ENCODE results near the gene TECPR1.
A peak's percentile ranks its signal among the peaks of the same experiment; 100 is the strongest.

The TECPR1 gene

DNA sequence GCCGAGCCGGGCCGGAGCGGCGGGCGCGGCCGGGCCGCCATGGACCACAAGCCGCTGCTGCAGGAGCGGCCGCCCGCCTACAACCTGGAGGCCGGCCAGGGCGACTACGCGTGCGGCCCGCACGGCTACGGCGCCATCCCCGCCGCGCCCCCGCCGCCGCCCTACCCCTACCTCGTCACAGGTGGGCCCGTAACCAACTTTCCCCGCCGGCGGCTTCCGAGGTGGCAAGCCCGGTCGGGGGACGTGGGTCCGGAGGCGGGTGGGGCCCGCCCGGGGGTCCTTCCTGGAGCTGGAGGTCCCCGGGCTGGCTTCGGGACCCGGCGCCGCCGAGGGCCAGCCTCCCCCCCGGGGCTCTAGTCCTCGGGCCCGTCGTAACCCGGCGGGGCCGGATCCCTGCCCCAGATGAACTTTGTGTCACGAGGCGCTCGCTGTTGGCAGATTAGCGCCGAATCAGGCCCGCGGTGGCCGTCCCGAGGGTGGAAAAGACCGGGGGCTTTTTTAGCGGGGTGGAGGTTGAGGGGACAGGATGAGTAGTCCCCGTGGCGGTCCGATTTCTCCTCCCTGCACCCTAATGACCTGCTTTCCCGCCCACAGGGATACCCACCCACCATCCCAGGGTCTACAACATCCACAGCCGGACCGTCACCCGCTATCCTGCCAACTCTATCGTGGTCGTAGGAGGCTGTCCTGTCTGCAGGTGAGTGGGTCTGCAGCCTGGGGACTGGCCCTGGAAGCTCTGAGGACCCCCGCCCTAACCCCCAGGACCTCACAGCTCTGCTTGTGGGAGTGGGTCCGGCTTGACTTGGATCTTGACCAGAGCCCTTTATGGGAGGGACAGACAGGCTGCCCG lies 29.9 kb upstream of the TECPR1 start:
- Histone ChIP-seq H3K4me1 (peaks cover 11 to 56% (median 45%) of the 10 kb centered on the region in 4 donors), H3K27me3 (no peaks in the 10 kb centered on the region), H3K36me3 (peaks cover 0 to 5% (median 0%) of the 10 kb centered on the region in 3 donors), H3K4me3 (peak overlapping the region; percentile 75 to 86), H3K9me3 (no peaks in the 10 kb centered on the region), H3K27ac (peak overlapping the region; percentile 93 to 98)
- peak in 1 of 2 donors; percentile 81 for DNase-seq
- intact Hi-C loops (cut with DNase I; ENCODE audit: low total_unique reads) = loop anchor here (5.0 kb wide), 1 partner anchor 1270 kb away; the partner anchor contains the start of gene FAM200A
- no peak for TF ChIP-seq CTCF (IDR thresholded peaks at IDR 0.05)

DNA sequence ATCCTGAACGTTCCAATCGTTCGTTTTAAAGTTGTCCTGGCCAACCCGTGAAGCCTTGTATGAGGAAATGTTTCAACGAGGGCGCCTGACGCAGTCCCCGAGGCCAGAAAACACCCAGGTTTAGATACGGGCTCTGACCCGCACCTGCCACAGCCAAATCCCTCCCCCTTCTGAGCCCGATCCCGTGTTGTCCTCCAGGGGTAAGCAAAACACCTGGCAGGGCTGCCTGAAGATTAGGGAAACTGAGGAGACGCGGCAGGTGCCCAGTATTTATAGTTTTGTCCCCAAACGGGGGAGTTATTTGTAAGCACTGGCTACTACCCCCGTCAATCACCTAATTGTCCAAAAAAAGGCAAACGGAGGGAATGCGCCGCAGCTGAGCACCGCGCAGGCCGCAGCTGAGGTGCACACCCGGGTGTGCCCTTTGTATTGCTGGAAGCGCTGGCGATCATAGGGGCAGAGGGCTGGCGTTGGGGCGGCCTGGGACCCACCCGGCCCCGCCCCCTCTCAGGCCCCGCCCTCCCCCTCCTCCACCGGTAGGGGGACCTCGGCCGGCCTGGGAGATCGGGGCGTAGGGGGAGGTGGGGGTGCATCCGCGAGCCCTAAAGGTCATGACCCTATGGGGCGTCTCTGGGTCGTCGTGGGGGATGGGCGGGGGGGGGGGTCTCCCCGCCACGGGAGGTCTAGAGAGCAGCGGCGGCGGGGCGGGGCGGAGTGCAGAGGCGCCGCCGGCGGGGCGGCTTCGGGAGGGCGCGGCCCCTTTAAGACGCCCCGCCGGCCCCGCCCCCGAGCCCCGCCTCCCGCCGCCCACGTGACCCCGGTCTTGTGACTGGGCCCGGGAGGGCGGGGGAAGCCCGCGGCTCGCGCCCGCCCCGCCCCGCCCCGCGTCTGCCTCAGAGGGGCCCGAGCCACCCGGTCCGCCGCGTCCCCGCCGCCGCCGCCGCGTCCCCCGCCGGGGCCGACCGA lies 29.0 kb upstream of the TECPR1 start, which contains the start of gene BRI3:
BRI3 (plus strand) TSS at position 896 of the 966 bp plus-strand sequence. CDS start 110 bp downstream, outside the sequence.
- peak within 1 kb of the TSS; percentile 75 to 86 for H3K4me3 ChIP-seq
- peaks cover 0 to 4% (median 0%) of the 10 kb centered on the region in 3 donors for H3K36me3 ChIP-seq
- no peaks in the 10 kb centered on the region for H3K27me3 ChIP-seq
- H3K9me3 ChIP-seq = no peaks in the 10 kb centered on the region
- intact Hi-C loops (cut with DNase I; ENCODE audit: low total_unique reads) = loop anchor here (5.0 kb wide), 1 partner anchor 1271 kb away; the partner anchor contains the start of gene FAM200A
- DNase-seq = peak; percentile 86 to 94
- H3K4me1 ChIP-seq = peaks cover 8 to 55% (median 36%) of the 10 kb centered on the region in 4 donors
- no peak for TF ChIP-seq CTCF (IDR thresholded peaks at IDR 0.05)
- H3K27ac ChIP-seq = peak within 1 kb of the TSS; percentile 93 to 98

- no peaks in the 10 kb centered on the region for H3K9me3 ChIP-seq
- no peaks in the 10 kb centered on the region for H3K36me3 ChIP-seq
- H3K27ac ChIP-seq = peak overlapping the region; percentile 81 to 89
- no peaks in the 10 kb centered on the region for H3K27me3 ChIP-seq
- intact Hi-C loops (cut with DNase I; ENCODE audit: low total_unique reads) = loop anchor here (5.0 kb wide), 1 partner anchor 1272 kb away; the partner anchor contains the start of gene FAM200A
- no peak for DNase-seq
- H3K4me3 ChIP-seq = peak overlapping the region; percentile 75 to 86
- no peak for TF ChIP-seq CTCF (IDR thresholded peaks at IDR 0.05)
- H3K4me1 ChIP-seq = peaks cover under 1 to 47% (median 28%) of the 10 kb centered on the region in 4 donors
Measured at GRCh38 chr7:98280296-98280695, 28.3 kb upstream of the TECPR1 start.

- H3K4me3 ChIP-seq = no peak overlapping the region
- no peaks in the 10 kb centered on the region for H3K36me3 ChIP-seq
- H3K4me1 ChIP-seq = peaks cover 0 to 34% (median 16%) of the 10 kb centered on the region in 4 donors
- no peak for DNase-seq
- TF ChIP-seq CTCF (IDR thresholded peaks at IDR 0.05) = no peak
- H3K9me3 ChIP-seq = no peaks in the 10 kb centered on the region
- H3K27ac ChIP-seq = no peak overlapping the region
- intact Hi-C loops (cut with DNase I; ENCODE audit: low total_unique reads) = no loop called here
- H3K27me3 ChIP-seq = no peaks in the 10 kb centered on the region
Measured at GRCh38 chr7:98278936-98279335, 26.9 kb upstream of the TECPR1 start.

DNA sequence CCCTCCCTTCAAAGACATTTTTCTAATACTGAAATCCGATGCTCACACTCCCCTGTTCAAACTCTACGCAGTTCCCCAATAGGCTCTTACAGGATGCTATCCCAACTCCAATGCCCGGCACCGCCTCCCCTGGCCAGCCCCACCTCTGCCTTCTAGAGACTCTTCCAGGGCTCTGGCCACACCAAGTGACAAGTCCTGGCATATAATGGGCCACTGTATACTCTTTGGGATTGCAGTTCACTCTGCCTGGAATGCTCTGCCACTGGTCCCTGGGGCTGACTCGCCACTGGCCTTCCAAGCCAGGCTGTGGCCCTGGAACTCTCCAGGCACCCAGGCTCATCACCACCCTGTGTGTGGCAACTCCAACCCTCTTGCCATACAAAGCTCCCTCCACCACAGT lies 26.4 kb upstream of the TECPR1 start:
- no peak overlapping the region for H3K27ac ChIP-seq
- H3K36me3 ChIP-seq = no peaks in the 10 kb centered on the region
- H3K4me3 ChIP-seq = no peak overlapping the region
- intact Hi-C loops (cut with DNase I; ENCODE audit: low total_unique reads) = no loop called here
- no peak for TF ChIP-seq CTCF (IDR thresholded peaks at IDR 0.05)
- DNase-seq = no peak
- H3K4me1 ChIP-seq = peaks cover 0 to 28% (median 11%) of the 10 kb centered on the region in 4 donors
- no peaks in the 10 kb centered on the region for H3K9me3 ChIP-seq
- H3K27me3 ChIP-seq = no peaks in the 10 kb centered on the region

Data from tibial artery (tissue), 4 donors.